Tibial nerve (tissue), 4 donors: ENCODE results near the gene NOS1.

Experiments
- EP300 ChIP-seq, 2 donors: sonication (generic); formaldehyde crosslinking; IDR thresholded peaks; one replicate each; pipeline ENCODE4 v1.6.1; 2017; ENCODE audit warnings: antibody characterized with exemption in 2 of 2, mild to moderate bottlenecking in 1 of 2
- TF ChIP-seq, protein P1 (sequence below), 5 experiments: fragments of 200-600 bp in 3 of 5; fragments of 450-650 bp in 2 of 5; sonication (generic) in 3 of 5; IDR thresholded peaks; one replicate each; pipeline ENCODE4 v1.5.1; 2016 to 2019; ENCODE audit warnings: antibody characterized with exemption in 5 of 5, mild to moderate bottlenecking in 3 of 5, moderate library complexity in 2 of 5

DNA sequence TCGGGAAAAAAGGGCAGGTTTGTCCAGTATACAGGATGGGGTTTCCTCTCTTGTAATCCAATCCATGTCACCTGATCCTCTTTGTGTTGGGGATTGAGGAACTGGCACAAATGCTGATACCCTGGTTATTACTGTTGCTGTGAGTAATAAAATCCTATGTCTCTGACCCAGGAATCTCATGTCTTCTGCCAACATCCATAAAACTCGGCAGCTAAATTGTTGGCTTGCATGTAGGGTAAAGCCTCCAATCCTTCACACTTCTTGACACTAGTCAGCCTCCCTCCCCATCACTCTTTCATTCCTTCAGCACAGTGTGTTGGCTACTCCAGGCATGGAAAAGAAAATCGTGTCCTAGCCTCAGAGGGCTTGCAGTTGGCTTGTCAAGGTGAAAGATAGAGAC is 9.2 kb upstream of the NOS1 start:
- TF ChIP-seq EP300 (IDR thresholded peaks at IDR 0.05) = no peak
- TF ChIP-seq, protein P1, sequence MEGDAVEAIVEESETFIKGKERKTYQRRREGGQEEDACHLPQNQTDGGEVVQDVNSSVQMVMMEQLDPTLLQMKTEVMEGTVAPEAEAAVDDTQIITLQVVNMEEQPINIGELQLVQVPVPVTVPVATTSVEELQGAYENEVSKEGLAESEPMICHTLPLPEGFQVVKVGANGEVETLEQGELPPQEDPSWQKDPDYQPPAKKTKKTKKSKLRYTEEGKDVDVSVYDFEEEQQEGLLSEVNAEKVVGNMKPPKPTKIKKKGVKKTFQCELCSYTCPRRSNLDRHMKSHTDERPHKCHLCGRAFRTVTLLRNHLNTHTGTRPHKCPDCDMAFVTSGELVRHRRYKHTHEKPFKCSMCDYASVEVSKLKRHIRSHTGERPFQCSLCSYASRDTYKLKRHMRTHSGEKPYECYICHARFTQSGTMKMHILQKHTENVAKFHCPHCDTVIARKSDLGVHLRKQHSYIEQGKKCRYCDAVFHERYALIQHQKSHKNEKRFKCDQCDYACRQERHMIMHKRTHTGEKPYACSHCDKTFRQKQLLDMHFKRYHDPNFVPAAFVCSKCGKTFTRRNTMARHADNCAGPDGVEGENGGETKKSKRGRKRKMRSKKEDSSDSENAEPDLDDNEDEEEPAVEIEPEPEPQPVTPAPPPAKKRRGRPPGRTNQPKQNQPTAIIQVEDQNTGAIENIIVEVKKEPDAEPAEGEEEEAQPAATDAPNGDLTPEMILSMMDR (IDR thresholded peaks at IDR 0.05) = no peak
